Hepatocyte (in vitro differentiated cells): ENCODE measurements around the gene LMTK2. TPM values are rescaled to one million over a fixed set of nuclear protein-coding genes. Genes with fewer than 3 reads are reported as not detected.

Experiments used
- DNase-seq: peaks from one replicate; pipeline ENCODE4 v3.0.0-alpha.2; 2016; ENCODE audit warnings: low spot score
- H2AFZ ChIP-seq: fragments of 200-600 bp; sonication (generic); 2 replicates; pipeline ENCODE4 v1.6.0; 2016; ENCODE audit warnings: antibody characterized with exemption, mild to moderate bottlenecking
- H3K27ac ChIP-seq: fragments of 200-600 bp; sonication (generic); 2 replicates; pipeline ENCODE4 v1.5.1; 2016; ENCODE audit warnings: mild to moderate bottlenecking
- H3K27me3 ChIP-seq: fragments of 200-600 bp; sonication (generic); 2 replicates; pipeline ENCODE4 v1.6.1; 2016
- H3K36me3 ChIP-seq: fragments of 200-600 bp; sonication (generic); replicated peaks from 2 replicates; pipeline ENCODE4 v1.5.1; 2016; ENCODE audit warnings: low read depth; ENCODE audit not compliant: insufficient read depth
- H3K4me1 ChIP-seq: fragments of 200-600 bp; sonication (generic); 2 replicates; pipeline ENCODE4 v1.5.1; 2016; ENCODE audit warnings: mild to moderate bottlenecking, moderate library complexity; ENCODE audit not compliant: insufficient read depth
- H3K4me2 ChIP-seq: fragments of 200-600 bp; sonication (generic); 2 replicates; pipeline ENCODE4 v1.6.0; 2016
- H3K4me3 ChIP-seq: fragments of 200-600 bp; sonication (generic); 2 replicates; pipeline ENCODE4 v1.5.1; 2016; ENCODE audit warnings: mild to moderate bottlenecking
- H3K79me2 ChIP-seq: fragments of 200-600 bp; sonication (generic); 2 replicates; pipeline ENCODE4 v1.6.0; 2017; ENCODE audit warnings: mild to moderate bottlenecking
- H3K9me2 ChIP-seq: fragments of 200-600 bp; sonication (generic); replicated peaks from 2 replicates; pipeline ENCODE4 v1.6.0; 2017; ENCODE audit warnings: mild to moderate bottlenecking; ENCODE audit not compliant: insufficient read depth
- H3K9me3 ChIP-seq: fragments of 200-600 bp; sonication (generic); 2 replicates; pipeline ENCODE4 v1.5.1; 2016; ENCODE audit warnings: low read depth, mild to moderate bottlenecking
- H4K20me1 ChIP-seq: fragments of 200-600 bp; sonication (generic); 2 replicates; pipeline ENCODE4 v1.6.0; 2016; ENCODE audit warnings: mild to moderate bottlenecking; ENCODE audit not compliant: insufficient read depth, poor library complexity, severe bottlenecking
- CTCF ChIP-seq: fragments of 200-600 bp; sonication (generic); IDR thresholded peaks from 2 replicates; pipeline ENCODE4 v1.5.1; 2016; ENCODE audit warnings: antibody characterized with exemption, mild to moderate bottlenecking; ENCODE audit not compliant: poor library complexity
- EZH2 ChIP-seq: fragments of 200-600 bp; sonication (generic); IDR thresholded peaks from 2 replicates; pipeline ENCODE4 v1.6.1; 2016; ENCODE audit warnings: antibody characterized with exemption, mild to moderate bottlenecking, borderline replicate concordance
- EZH2phosphoT487 ChIP-seq: fragments of 200-600 bp; sonication (generic); IDR thresholded peaks from one replicate; pipeline ENCODE4 v1.6.1; 2018; ENCODE audit warnings: antibody characterized with exemption, mild to moderate bottlenecking, low read depth, moderate library complexity; ENCODE audit not compliant: unreplicated experiment, severe bottlenecking
- WGBS: methylation state at CpG from one replicate; pipeline ENCODE4 v1.1.6; 2016; ENCODE audit warnings: low lambda C conversion rate; ENCODE audit errors: missing lambda C conversion rate; 5-methylcytosine and 5-hydroxymethylcytosine counted together
- polyA plus RNA-seq: library from polyadenylated mRNA; unstranded; fragments of >200 nt; fragmentation: Nextera tagmentation; extraction: Ambion mirVana; gene quantifications from 2 replicates; pipeline ENCODE4 v1.2.1, GENCODE V29; 2016
- total RNA-seq: library from RNA; depleted of rRNA; stranded (reverse); fragments of >200 nt; gene quantifications from 2 replicates; pipeline ENCODE4 v1.2.3, GENCODE V29; 2014

The LMTK2 gene
- total and polyA plus RNA-seq, 2 experiments from 2014 or later, result 5.0 to 13.1 TPM

GRCh38 chr7:98194186-98194585 is 87.5 kb downstream of the LMTK2 start:
- Histone ChIP-seq H3K27ac (no peak overlapping the region), H2AFZ (no peak overlapping the region), H3K27me3 (no peaks in the 10 kb centered on the region), H3K9me2 (no peaks in the 10 kb centered on the region), H3K9me3 (no peaks in the 10 kb centered on the region), H3K4me2 (no peak overlapping the region), H3K79me2 (peaks cover 6% of the 10 kb centered on the region), H3K36me3 (no peaks in the 10 kb centered on the region), H3K4me3 (no peak overlapping the region), H4K20me1 (no peaks in the 10 kb centered on the region), H3K4me1 (no peaks in the 10 kb centered on the region)
- no peak for DNase-seq
- TF ChIP-seq EZH2phosphoT487 (no peak), EZH2 (no peak)
- 97% methylated on average over 28 of the region's 28 CpGs for WGBS

GRCh38 chr7:98194672-98195457 is 88.2 kb downstream of the LMTK2 start:
- Histone ChIP-seq H4K20me1 (no peaks in the 10 kb centered on the region), H3K9me2 (no peaks in the 10 kb centered on the region), H3K4me1 (no peaks in the 10 kb centered on the region), H3K27ac (no peak overlapping the region), H3K9me3 (no peaks in the 10 kb centered on the region), H3K27me3 (no peaks in the 10 kb centered on the region), H3K4me3 (no peak overlapping the region), H3K4me2 (no peak overlapping the region), H3K36me3 (no peaks in the 10 kb centered on the region), H2AFZ (no peak overlapping the region), H3K79me2 (peaks cover 12% of the 10 kb centered on the region)
- no peak for DNase-seq
- 94% methylated on average over 8 of the region's 8 CpGs for WGBS
- TF ChIP-seq EZH2, result no peak
- TF ChIP-seq CTCF, result no peak
- no peak for TF ChIP-seq EZH2phosphoT487

DNA sequence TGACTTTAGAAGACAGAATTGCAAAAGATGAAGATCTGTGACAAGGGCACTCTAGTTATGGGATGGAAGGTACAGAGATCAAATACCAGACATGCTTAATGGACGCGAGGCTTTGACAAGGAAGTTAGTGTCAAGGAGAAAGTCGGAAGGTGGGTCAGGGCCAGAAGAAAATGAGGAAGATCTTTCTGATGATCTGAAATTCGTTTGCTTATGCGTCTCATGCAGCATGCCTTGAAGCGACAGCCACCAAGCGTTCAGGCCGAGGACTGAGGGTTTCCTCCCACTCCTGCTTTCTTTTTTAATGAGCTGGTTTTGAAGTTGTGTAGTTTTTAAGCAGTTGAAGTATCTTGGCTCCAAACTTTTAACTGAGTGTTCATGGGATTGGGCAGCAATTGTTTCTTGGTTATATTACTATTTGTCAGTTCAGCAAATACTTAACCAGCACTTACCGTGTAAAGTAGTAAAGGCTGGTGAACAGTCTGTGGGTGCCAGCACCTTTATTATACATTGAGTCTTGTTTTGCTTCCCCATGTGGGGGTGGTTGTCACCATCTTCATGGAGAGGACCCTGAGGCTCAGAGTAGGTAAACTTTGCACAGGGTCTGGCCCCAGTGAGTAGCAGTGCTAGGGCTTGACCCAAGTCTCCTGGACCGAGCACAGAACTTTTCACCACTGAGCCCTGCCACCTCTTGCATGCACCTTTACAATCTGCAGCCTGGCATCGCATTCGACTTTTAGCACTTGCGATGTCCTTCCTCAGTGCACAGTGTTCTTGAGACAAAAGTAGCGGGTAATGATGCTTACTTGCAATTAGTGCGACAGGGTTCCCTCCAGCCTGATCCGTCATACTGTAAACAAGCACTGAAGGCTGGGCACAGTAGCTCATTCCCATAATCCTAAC is 90.3 kb downstream of the LMTK2 start:
- Histone ChIP-seq H3K9me3 (no peaks in the 10 kb centered on the region), H3K4me3 (no peak overlapping the region), H3K36me3 (no peaks in the 10 kb centered on the region), H3K4me1 (no peaks in the 10 kb centered on the region), H3K9me2 (no peaks in the 10 kb centered on the region), H3K27ac (no peak overlapping the region), H4K20me1 (no peaks in the 10 kb centered on the region), H3K27me3 (no peaks in the 10 kb centered on the region), H3K79me2 (peaks cover 14% of the 10 kb centered on the region), H2AFZ (no peak overlapping the region), H3K4me2 (no peak overlapping the region)
- 88% methylated on average over 16 of the region's 16 CpGs for WGBS
- no peak for TF ChIP-seq EZH2
- TF ChIP-seq CTCF, result no peak
- no peak for TF ChIP-seq EZH2phosphoT487
- DNase-seq, result no peak

GRCh38 chr7:98199131-98199530 is 92.5 kb downstream of the LMTK2 start:
- Histone ChIP-seq H3K4me3 (no peak overlapping the region), H3K27ac (no peak overlapping the region), H2AFZ (no peak overlapping the region), H3K79me2 (peaks cover 14% of the 10 kb centered on the region), H3K9me2 (no peaks in the 10 kb centered on the region), H3K4me2 (no peak overlapping the region), H3K9me3 (no peaks in the 10 kb centered on the region), H4K20me1 (no peaks in the 10 kb centered on the region), H3K36me3 (no peaks in the 10 kb centered on the region), H3K27me3 (no peaks in the 10 kb centered on the region), H3K4me1 (no peaks in the 10 kb centered on the region)
- WGBS, result 93% methylated on average over 5 of the region's 5 CpGs
- TF ChIP-seq CTCF (no peak), EZH2phosphoT487 (no peak), EZH2 (no peak)
- DNase-seq, result no peak
